HL-60 (cell line): ENCODE results near the gene ANO7.

Experiments used
- CTCF ChIP-seq: IDR thresholded peaks from one replicate; pipeline ENCODE4 v1.5.1; 2011; ENCODE audit warnings: low read length, control low read depth, inconsistent platforms; ENCODE audit not compliant: insufficient read depth
- GABPA ChIP-seq: IDR thresholded peaks from 2 replicates; pipeline ENCODE4 v1.6.1; 2012; ENCODE audit warnings: low read depth
- POLR2AphosphoS5 ChIP-seq: IDR thresholded peaks from 2 replicates; pipeline ENCODE4 v1.6.1; 2012; ENCODE audit warnings: low read depth
- REST ChIP-seq: IDR thresholded peaks from 2 replicates; pipeline ENCODE4 v1.6.1; 2012; ENCODE audit warnings: low read depth; ENCODE audit not compliant: insufficient replicate concordance
- SPI1 ChIP-seq: IDR thresholded peaks from 2 replicates; pipeline ENCODE4 v1.6.1; 2012; ENCODE audit warnings: low read depth, mild to moderate bottlenecking, borderline replicate concordance

GRCh38 chr2:241184901-241185300 lies 3.6 kb upstream of the ANO7 start:
- TF ChIP-seq CTCF: no peak
- TF ChIP-seq POLR2AphosphoS5: no peak
- no peak for TF ChIP-seq REST
- TF ChIP-seq GABPA: no peak
- no peak for TF ChIP-seq SPI1
